ENCODE data around the gene PYGB.
"Not testable (repeated sequence)": the region's sequence is repeated elsewhere in the genome, so short reads cannot be mapped to it uniquely, and the experiment has no call there.

Gene PYGB

DNA sequence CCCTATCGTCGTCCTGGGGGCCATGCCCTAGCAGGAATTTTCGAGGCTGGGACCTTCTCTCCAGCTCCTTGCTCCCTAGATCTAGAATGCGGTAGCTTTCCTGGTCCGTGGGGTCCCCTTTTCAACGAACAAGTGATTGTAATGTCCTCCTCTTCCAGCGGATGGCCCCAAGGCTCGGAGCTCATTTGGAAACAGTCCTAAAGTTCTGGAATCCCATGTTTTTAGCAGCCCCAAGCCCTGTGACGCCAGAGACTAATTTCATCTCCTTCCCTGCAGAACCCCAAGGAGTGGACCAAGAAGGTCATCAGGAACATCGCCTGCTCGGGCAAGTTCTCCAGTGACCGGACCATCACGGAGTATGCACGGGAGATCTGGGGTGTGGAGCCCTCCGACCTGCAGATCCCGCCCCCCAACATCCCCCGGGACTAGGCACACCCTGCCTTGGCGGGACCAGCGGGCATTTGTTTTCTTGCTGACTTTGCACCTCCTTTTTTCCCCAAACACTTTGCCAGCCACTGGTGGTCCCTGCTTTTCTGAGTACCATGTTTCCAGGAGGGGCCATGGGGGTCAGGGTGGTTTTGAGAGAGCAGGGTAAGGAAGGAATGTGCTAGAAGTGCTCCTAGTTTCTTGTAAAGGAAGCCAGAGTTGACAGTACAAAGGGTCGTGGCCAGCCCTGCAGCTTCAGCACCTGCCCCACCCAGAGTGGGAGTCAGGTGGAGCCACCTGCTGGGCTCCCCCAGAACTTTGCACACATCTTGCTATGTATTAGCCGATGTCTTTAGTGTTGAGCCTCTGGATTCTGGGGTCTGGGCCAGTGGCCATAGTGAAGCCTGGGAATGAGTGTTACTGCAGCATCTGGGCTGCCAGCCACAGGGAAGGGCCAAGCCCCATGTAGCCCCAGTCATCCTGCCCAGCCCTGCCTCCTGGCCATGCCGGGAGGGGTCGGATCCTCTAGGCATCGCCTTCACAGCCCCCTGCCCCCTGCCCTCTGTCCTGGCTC is 48.5 kb downstream of the PYGB start:
- no peak for DNase-seq

DNA sequence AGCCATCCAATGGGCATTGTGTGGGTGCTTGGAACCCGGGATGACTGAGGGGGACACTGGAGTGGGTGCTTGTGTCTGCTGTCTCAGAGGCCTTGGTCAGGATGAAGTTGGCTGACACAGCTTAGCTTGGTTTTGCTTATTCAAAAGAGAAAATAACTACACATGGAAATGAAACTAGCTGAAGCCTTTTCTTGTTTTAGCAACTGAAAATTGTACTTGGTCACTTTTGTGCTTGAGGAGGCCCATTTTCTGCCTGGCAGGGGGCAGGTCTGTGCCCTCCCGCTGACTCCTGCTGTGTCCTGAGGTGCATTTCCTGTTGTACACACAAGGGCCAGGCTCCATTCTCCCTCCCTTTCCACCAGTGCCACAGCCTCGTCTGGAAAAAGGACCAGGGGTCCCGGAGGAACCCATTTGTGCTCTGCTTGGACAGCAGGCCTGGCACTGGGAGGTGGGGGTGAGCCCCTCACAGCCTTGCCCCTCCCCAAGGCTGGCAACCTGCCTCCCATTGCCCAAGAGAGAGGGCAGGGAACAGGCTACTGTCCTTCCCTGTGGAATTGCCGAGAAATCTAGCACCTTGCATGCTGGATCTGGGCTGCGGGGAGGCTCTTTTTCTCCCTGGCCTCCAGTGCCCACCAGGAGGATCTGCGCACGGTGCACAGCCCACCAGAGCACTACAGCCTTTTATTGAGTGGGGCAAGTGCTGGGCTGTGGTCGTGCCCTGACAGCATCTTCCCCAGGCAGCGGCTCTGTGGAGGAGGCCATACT is 49.4 kb downstream of the PYGB start:
- no peak for DNase-seq

DNA sequence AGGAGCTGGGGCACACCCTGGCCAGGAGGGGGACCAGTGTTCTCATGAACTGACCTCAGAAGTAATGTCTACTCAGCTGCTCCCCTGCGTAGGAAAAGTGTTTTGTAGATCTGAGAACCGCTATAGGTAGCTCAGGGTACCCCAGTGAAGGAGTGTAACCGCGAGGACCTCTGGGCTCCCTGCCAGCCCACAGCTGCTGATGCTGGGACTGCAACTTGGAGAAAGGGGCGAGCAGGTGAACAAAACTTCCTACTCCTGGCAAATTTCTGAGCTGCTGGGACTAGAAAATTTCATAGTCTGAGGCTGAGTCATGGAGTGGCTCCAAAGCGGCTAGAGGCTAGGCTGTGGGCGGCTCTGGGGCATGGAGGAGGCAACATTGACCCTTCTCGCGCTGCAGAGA is 51.9 kb downstream of the PYGB start:
- no peak for DNase-seq

DNA sequence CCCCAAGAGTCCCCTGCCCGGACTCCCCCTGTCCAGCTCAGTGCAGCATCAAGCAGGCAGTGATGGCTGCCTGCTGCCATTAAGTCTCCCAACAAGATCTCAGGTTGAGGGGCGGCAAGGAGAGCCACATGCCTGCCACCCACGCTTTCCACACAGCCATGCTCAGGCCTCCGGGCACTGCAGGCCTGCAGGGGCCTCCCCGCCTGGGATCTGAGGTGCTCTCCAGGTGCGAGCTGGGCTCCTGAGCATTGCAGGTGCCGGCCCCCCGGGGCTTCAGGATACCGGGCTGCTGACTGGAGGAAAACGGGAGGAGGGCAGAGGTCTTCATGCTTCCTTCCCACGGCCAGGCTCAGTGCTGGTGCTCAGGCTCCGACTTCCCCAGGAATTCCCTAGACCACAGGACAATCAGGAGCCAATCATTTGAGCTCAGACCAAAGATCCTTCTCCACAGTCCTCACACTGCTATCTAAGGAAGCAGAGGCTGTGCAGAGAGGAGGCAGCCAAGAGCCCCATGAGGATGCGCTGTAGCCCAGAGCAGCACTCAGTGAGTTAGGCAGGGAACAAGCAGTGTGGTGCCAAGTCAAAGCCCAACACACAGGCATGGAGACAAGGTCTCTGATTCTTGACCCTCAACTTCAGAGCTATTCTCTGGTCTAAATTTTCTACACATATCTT is 52.7 kb downstream of the PYGB start:
- DNase-seq = no peak

DNA sequence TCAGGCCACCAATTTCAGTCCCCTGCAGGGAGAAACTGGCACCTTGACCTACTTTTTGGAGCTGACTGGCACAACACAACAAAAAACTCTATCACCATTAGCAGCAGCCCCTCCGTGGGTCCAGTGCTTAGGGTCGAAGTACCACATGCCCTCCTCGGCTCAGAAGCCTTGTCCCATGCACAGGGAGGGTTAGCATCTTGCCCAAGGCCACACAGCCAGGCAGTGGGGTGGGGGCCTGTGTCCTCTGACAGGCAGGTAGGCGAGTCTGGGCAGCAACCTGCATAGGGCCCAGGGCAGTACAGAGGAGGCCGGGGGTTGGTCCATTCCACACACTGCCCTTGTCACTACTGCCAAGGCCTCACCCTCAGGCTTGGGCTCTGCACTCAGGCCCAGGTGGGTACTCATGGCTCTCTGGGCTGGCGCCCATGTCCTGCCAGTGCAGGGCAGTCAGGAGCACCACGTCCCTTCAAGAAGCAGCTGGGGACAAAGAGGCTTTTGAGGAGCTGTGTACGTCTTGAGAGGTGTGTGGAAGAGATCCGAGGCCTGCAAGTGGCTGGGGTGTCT is 53.6 kb downstream of the PYGB start:
- no peak for DNase-seq

DNA sequence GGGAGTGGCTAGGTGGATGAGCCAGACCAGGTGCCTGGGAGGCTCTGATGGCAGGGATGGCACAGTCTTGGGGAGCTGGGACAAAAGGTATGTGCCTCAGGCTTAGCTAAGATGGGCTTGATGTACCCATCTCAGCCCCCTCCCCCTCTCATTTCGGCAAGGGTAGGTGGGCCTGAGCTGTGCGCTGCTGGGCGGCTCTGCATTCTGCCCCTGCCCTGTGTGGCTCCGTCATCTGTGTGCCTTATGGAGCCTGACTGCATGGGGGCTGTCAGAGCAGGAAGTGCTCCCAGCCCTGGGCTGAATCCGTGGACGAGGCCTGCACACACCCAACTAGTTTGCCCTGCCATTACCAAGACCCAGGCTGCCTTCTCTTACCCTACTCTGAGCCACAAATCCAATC is 54.7 kb downstream of the PYGB start:
- DNase-seq = no peak

DNA sequence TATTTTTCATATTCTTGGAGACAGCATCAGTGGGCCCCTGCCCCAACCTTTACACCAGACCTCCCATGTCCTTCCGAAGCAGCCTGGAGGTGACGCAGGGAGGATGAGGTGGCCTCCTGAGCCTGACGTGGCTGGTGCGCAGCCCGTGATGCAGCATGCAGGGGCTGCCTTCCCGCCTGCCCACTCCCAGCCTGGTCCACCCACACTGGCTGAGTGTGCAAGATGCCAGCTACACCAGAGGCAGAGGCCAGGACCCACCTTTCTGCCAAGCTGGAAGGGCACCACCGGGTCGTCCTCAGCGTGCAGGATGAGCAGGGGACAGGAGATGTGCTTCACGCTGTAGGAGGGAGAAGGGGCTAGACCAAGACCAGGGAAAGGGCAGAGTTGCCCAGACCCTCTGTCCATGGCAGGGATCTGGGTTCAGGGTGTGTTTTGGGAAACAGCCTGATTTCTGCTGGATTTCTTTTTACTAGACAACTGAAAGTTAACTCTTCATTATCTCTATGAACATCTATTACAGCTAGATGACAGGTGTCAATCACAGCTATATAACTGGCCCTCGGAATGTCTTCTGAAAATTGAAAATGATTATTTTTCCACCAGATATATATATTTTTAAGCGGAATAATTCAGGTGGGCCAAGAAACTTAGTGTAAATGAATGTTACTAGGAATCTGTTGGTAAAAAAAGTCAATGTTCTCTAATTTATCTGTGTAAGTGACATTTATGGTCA is 55.6 kb downstream of the PYGB start:
- DNase-seq = no peak

DNA sequence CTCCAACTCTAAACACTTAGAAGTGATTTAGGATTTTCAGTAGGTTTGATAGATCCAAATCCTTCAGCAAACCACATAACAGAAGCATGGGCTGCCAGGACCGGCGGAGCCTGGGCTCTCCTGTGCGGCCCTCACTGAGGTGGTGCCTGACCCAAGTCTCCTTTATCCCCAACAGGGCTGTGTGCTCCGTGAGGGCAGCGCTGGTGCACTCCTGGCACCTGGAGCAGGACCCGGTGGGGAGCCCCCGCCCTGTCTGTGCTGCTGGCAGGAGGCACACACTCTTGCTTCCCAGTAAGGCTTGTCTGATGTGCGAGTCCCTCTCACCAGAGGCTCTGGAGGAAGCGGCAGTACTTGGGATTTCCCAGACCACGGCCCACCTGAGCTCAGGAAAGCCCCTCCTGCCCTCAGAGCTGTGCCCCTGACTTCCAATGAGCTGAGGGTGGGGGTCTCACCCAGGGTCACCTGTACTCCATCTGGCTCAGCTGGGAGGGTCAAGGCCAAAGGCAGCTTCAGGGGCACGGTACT is 56.2 kb downstream of the PYGB start:
- DNase-seq = no peak

DNA sequence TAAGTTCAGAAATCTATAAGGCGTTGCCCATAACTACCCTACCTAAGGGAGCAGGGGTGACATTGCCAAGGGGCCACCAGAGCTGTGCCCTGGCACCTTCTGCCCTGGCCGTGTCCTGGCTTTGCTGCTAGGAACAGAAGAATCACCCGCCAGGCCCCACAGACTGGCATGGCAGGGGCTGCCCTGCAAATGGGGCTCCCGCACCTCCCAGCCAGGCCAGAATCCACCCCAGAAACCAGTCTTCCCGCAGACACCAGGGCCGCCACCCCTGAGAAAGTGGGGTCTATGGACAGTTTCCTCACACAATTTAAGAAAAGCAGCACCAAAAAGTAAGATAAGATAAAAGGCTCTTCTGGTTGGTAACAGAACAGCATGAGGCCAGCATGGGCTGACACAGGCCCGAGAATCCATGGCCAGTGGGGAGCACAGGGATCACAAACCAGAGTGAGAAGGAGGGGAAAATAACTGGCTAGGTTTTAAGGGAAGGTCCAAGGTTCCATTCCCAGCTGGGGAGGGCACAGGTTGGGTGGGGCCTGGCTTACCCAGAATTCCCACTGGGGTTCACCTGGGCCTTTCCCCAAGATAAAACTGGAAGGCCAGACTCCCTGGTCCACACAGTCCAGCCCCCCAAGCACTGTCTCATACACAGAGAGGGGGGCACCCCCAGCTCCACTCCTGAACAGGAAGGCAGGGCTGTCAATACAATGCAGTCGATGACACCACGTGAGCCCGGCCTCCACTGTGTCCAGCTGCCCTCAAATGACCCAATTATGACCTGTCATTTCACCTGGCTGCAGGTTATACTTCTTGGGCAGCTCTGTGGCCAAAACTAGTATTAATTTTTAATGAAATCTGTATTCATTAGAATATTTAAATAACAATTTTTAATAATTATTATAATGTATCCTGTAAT is 59.4 kb downstream of the PYGB start:
- peak; percentile 17 for DNase-seq

DNA sequence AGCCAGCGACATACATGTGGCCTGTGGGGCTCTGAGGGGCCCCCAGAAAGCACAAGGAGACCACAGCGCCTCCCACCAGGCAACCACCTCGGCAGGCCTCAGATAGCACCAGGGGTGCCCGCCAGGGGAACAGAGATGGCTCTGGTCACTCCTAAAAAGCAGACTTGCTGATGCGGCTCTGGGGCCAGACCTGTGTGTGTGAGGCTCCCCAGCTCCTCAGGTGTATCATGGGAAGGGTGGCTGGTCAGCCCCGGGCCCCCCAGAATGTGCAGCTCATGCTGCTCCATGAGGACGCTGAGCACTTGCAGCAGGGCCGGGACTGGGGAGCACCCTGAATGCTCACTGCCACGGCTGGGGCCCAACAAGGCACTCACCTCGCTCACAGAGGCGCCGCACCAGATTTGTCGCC is 60.2 kb downstream of the PYGB start:
- DNase-seq = no peak

DNA sequence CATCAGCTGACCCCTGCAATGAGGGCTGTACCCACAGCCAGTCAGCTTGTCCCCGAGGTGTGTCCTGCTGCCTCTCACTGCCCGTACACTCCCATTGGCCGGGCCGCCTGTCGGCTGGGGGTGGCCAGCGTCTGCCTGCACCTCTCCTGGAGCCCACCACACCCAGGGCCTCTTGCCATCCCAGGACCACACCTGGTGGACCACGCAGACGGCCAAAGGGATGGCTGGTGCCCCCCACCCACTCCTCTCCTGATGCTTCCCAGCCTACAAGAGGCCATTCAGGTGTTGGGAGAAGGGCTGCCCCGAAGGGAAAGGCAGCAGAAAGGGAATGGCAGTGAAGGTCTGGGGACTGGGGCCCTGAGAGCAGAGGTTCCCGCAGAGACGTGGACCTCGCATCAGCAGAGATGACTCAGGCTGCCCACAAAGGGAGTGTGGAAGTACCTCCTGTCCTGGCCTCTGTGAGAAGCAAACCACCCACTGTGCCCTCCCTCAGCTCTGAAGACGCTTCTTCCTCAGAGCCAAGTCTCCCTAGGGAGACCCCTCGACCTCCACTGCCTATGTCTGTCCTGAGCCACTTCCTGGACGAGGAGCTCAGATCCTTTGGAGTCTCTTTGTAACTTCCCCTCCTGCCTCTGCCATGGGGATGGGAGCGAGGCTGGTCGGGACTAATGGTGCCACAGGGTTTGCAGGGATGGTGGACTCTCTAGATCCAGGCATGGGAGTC is 60.9 kb downstream of the PYGB start:
- peak; percentile 26 for DNase-seq

DNA sequence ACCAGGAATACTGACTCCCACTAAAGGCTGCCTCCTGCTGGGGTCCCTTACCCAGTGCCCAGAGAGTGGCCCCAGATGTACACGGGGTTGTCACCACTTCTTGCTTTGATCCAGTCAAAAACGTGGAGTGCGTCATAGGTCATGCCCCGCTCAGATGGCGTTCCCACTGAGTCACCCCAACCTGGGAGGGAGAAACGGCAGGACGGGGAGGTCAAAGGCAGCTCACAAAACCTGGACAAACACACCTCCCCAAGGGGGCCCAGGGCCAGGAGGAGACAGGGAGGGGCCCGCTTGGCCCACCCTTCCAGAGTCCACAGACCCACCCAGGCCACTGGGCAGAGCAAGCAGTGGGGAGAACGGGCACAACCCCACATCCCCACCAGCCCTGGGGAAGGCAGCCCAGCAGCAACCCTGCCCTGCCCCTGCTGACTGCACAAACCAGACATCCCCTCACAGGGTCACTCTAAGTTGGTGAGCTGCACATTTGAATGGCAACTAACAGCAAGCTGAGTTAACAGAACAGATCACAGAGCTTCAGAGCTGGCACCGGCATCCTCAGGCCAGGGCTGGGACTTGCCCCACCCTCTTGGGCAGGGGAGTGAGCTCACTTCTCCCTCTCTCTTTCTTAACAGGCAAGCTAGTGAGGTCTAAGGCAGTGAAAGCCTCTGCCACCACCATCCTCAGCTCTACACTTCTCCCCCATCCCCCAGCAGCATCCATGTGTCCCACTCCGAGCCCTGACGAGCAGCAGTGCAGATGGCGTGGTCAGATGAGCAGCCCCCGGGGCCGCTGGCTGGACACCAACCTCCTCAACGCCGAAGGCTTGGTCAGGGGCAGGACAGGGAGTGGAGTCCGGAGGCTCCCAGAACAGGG is 61.7 kb downstream of the PYGB start:
- peak; percentile 33 for DNase-seq

DNA sequence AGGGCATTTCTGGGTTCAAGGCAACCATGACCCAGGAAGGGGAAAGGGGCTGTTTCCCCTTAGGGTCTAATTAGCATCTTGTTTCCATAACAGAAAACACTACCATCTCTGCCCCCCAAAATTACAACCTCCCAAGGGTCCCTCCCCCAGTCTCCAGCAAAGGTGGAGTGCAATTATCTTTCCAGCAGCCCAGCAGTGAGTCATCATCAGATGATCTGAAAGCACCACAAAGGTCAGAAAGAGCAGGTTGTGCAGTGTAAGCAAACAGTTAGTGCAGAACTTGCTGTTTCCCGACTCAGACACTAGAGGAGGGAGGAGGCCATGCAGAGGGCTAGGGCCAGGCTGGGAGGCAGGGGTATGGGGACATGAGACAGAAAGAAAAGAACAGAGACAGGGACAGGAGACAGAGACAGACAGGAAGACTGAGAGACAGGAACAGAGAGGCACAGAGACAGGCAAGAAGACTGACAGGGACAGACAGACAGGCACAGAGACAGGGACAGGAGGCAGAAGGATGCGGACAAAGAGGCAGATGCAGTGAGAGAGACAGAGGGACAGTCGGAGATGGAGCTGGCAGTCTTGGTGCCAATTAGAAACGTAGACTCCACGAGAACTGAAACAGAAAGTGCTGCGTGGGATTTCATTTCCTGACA is 62.5 kb downstream of the PYGB start:
- peak; percentile 41 for DNase-seq

DNA sequence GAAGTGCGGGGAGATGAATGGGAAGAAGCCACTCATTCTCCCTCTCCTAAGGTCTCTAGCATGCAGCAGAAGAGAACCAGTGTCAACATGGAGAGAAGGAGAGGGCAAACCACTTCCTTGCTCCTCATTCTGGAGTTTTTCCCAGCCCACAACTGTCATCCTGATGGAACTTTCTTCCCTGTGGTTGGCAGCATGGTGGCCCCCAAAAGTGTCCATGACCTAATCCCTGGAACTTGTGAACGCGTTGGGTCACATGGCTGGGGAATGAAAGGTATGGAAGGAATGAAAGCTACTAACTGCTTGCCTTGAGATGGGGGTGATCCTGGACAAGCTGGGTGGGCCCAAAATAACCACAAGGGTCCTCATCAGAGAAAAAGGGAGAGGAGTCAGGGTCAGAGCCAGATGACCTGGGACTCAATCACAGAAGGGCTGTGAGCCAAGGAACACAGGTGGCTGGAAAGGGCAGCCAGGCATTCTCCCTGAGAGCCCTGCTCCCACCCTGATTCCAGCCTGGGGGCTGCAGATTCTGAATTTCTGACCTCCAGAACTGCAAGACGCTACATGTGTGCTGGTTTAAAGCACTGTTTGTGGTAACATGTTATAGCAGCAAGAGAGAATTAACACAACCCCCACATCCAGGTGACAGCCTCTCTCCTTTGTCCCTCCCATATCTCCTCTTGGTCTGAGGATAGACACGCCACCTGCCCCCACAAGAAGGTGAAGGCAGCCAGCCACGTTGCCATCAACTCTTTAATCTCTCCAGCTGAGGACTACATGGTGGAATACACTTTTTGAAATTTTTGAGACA is 63.2 kb downstream of the PYGB start:
- peak; percentile 54 for DNase-seq

DNA sequence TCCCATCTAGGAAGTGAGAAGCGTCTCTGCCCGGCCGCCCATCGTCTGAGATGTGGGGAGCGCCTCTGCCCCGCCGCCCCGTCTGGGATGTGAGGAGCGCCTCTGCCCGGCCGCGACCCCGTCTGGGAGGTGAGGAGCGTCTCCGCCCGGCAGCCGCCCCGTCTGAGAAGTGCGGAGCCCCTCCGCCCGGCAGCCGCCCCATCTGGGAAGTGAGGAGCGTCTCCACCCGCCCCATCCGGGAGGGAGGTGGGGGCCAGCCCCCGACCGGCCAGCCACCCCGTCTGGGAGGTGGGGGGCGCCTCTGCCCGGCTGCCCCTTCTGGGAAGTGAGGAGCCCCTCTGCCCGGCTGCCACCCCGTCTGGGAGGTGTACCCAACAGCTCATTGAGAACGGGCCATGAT is 64.8 kb downstream of the PYGB start:
- not testable (repeated sequence) for DNase-seq

DNA sequence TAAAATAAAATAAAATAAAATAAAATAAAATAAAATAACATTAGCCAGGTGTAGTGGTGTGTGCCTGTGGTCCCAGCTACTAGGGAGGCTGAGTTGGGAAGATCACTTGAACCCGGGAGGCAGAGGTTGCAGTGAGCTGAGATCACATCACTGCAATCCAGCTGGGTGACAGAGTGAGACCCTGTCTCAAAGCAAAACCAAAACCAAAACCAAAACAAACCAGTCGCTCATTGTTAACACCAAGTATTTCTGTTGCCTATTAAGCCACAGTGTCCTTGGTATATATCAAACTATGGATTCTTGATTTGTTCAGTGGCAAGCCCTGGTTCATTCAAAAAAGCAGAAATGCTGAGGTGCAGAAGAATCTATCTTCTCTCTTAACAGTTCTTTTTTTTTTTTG is 65.7 kb downstream of the PYGB start:
- no peak for DNase-seq

Data from left hindlimb (tissue), 1 donor.